HG03097 (cell line): ENCODE results near the gene MMP15.
A peak's percentile ranks its signal among the peaks of the same experiment; 100 is the strongest.
"Not testable (repeated sequence)": the region's sequence is repeated elsewhere in the genome, so short reads cannot be mapped to it uniquely, and the experiment has no call there.

Experiments
- ATAC-seq: cut with Tn5 transposase; IDR thresholded peaks from one replicate; pipeline ENCODE4 v1.9.1; 2021; ENCODE audit not compliant: unreplicated experiment, low FRiP score

MMP15 gene

GRCh38 chr16:58025351-58026138 is at the start of gene MMP15:
Gene MMP15 (plus strand): TSS chr16:58025754. CDS start chr16:58026351, 597 bp downstream.
- no peak for ATAC-seq

GRCh38 chr16:57976331-57976796 is 49.2 kb upstream of the MMP15 start:
- ATAC-seq: no peak

GRCh38 chr16:57977418-57978069 is 48.0 kb upstream of the MMP15 start:
- no peak for ATAC-seq

DNA sequence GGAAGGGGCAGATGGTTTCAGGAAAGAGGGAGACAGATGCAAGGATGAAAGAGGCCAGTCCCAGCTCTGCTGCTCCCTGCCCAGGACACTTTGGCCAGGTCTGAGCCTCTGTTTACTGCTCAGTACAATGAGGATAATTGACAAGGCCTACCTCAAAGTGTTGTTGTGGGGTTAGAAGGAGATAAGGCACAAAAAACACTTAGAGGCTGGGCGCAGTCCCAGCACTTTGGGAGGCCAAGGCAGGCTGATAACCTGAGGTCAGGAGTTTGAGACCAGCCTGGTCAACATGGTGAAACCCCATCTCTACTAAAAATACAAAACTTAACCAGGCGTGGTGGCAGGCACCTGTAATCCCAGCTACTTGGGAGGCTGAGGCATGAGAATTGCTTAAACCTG is 47.5 kb upstream of the MMP15 start:
- ATAC-seq: not testable (repeated sequence)

DNA sequence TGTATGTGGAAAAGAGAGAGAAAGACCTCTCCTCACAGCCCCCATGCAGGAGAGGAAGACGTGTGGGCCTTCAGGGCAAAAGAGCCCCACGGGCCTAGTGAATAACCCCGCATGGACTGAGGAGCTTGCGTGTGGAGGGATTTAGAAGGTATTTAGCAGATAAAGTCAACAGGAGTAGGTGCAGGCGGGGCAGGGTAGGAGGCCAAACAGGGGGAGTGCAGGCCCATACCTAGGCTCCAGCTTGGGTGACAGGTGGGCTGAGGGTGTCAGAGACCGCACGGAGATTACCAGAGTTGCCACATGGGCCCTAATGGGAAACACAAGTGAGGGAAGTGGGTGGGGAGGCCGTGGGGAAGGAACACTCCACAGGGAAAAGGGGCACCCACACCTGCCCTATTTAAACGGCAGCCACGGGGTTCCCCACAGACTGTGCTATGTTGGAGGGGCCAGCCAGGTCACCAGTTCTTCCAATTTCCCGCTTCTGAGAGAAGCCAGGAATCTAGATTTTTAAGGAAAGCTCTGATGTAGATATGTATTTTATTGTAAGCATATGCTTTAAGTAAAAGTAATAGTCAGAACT is 46.5 kb upstream of the MMP15 start:
- no peak for ATAC-seq

- no peak for ATAC-seq
Measured at GRCh38 chr16:57981636-57982035, 43.9 kb upstream of the MMP15 start.

GRCh38 chr16:57982385-57982784 is 43.2 kb upstream of the MMP15 start:
- ATAC-seq: no peak

- peak; percentile 69 for ATAC-seq
Measured at GRCh38 chr16:57984443-57985203, 40.9 kb upstream of the MMP15 start.

GRCh38 chr16:57985204-57986181 is 40.1 kb upstream of the MMP15 start:
- ATAC-seq: no peak

DNA sequence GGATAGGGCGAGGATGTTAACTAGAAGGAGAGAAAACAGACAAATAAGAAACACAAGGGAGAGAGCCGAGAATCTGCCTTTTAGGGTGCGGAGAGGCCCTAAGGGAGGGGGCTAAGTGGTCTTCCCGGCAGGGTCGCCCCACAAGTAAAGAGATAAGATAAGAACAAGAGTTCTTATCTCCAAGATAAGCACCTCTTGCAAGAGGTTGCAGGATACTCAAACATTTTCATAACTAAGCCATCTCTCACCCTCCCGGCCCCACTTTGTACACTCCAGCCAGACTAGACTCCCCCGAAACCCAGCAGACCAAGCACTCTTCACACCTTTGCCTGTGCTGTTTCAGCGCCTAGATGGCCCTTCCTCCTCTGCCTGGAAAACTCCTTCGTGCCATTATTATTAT is 39.4 kb upstream of the MMP15 start:
- ATAC-seq: no peak

GRCh38 chr16:57987441-57988177 is 37.9 kb upstream of the MMP15 start:
- no peak for ATAC-seq

GRCh38 chr16:57988929-57989328 is 36.6 kb upstream of the MMP15 start:
- ATAC-seq: no peak

- ATAC-seq: no peak
Measured at GRCh38 chr16:57991551-57992059, 33.9 kb upstream of the MMP15 start.

- ATAC-seq: no peak
Measured at GRCh38 chr16:57992084-57992483, 33.5 kb upstream of the MMP15 start.

DNA sequence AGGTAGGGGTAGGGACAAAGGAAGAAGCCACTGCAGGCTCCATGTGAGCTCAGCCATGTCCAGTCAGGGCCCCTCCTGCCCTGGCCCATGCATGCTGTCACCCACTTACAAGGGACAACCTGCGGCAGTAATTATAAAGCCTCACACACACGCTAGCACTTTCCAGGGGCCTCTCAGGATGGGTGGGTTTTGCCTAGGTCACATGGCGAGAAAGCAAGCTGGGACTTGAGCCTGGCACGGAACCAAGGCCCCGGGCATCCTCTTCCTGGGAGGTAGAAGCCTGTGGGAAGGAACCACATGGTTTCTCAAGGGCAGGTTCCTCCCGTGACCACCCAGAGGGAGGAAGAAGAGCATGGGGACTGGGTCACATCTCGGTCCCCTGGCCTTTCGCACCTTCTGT is 32.1 kb upstream of the MMP15 start:
- ATAC-seq: no peak

- ATAC-seq: no peak
Measured at GRCh38 chr16:57993897-57994296, 31.7 kb upstream of the MMP15 start.

- no peak for ATAC-seq
Measured at GRCh38 chr16:57994361-57994760, 31.2 kb upstream of the MMP15 start.

DNA sequence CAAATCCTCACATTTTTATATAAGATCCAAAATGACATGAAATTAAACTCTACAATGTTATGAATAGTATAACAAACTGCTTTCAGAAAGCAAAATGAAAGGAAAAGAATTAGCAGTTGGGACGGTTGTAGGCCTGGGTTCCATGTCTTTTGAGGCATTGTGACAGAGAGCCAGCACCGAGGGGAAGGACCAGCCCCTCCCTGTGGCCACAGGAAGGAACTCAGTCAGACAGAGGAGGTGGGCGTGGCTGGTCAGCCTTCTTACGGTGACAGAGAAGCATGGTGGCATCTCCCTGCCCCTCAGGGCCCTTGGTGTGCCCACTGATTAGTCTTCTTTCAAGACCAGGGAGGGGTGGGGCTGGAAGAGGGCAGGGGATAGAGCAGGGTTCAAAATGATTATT is 30.8 kb upstream of the MMP15 start:
- ATAC-seq: peak; percentile 46
